Esophagus squamous epithelium (tissue), 5 donors: ENCODE data around the gene SLFN13. TPM values are rescaled to one million over a fixed set of nuclear protein-coding genes. Genes with fewer than 3 reads are reported as not detected.
A peak's percentile ranks its signal among the peaks of the same experiment; 100 is the strongest.

Experiments
- DNase-seq: peaks from one replicate; lab custom pipeline; 2025; lab: John Stamatoyannopoulos, UW
- H3K27ac ChIP-seq, 4 donors: fragments of 200-600 bp; sonication (generic); one replicate each; pipeline ENCODE4 v1.5.1; 2016 to 2019; ENCODE audit warnings: mild to moderate bottlenecking in 1 of 4
- H3K27me3 ChIP-seq, 4 donors: fragments of 200-600 bp; sonication (generic); 1 replicate in 3 of 4; 2 replicates in 1 of 4; pipeline versions ENCODE4 v1.5.1 to v1.6.0; 2017 to 2021; ENCODE audit warnings: antibody characterized with exemption in 1 of 4
- H3K36me3 ChIP-seq, 3 donors: fragments of 200-600 bp; sonication (generic); one replicate each; pipeline ENCODE4 v1.5.1; 2016 to 2019
- H3K4me1 ChIP-seq, 3 donors: fragments of 200-600 bp; sonication (generic); one replicate each; pipeline ENCODE4 v1.5.1; 2017 to 2019
- H3K4me3 ChIP-seq, 4 donors: fragments of 200-600 bp; sonication (generic); 1 replicate in 3 of 4; 2 replicates in 1 of 4; pipeline ENCODE4 v1.5.1; 2016 to 2019; ENCODE audit warnings: mild to moderate bottlenecking in 2 of 4, moderate library complexity in 1 of 4
- H3K9me3 ChIP-seq, 3 donors: fragments of 200-600 bp; sonication (generic); one replicate each; pipeline ENCODE4 v1.5.1; 2016 to 2019
- POLR2A ChIP-seq, 4 donors: fragments of 450-650 bp; IDR thresholded peaks; one replicate each; pipeline ENCODE4 v1.6.1; 2017; ENCODE audit warnings: antibody characterized with exemption in 4 of 4, mild to moderate bottlenecking in 4 of 4, moderate library complexity in 3 of 4
- WGBS, 2 donors: methylation state at CpG; one replicate each; pipeline ENCODE4 v1.1.5; 2018; 5-methylcytosine and 5-hydroxymethylcytosine counted together
- intact Hi-C: fragments of 100-400 bp; cut with DNase I; formaldehyde crosslinking; loops from one replicate; pipeline ENCODE4 v1.15.0; 2022
- total RNA-seq, 4 donors: library from RNA; depleted of rRNA; stranded (reverse); fragments of >200 nt; gene quantifications; one replicate each; pipeline ENCODE4 v1.1.0, GENCODE V29; 2016
- TF ChIP-seq, protein P1 (sequence below), 6 experiments: fragments of 450-650 bp in 4 of 6; fragments of 200-600 bp in 2 of 6; sonication (generic) in 2 of 6; IDR thresholded peaks; one replicate each; pipeline ENCODE4 v1.5.1; 2016 to 2019; ENCODE audit warnings: antibody characterized with exemption in 6 of 6, mild to moderate bottlenecking in 4 of 6, moderate library complexity in 4 of 6
- donor health status: DM: yes; HTN: yes; CAD: no.

The SLFN13 gene
- 1 to 10 TPM; 2.7 to 7.6 (median 5.8) TPM for total RNA-seq

DNA sequence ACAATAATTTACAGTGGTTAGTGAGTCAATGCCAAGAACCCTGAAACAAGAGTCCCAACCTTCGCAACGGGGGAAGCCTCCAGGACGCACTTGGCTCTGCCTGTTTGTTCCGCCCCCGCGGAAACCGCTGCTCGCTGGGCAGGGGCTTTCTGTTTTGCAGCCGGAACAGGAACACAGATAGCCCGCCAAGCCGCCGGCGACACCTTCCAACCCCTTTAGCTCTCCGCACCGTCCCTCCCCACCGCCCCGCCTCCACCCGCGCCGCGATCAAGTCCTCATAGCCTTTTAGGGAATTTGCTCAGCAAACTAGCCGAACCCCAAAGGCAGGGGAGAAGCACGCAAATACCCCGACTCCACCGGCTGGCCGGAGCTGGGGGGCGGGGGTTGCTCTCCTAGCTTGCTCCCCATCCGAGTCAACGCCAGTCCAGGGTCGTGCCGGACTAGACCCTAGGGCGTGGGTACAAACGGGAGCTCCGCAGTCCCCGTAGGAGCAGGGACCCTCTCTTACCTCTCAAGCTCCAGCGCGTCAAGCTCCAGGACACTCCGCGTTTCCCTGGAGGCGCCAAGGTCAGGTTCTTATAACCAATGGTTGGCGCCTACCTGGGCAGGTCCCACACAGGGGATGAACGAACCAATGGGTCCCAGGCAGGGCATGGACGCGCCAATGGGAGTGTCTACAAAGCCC is at the start of gene SLFN13:
TSS of gene SLFN13 (minus strand) at position 553 of the 685 bp plus-strand sequence. CDS start 3,086 bp downstream, outside the sequence.
- Histone ChIP-seq H3K9me3 (no peaks in the 10 kb centered on the region), H3K4me3 (peak within 1 kb of the TSS; percentile 51 to 82 (median 62)), H3K4me1 (peaks cover 0 to 26% (median 5%) of the 10 kb centered on the region in 3 donors), H3K36me3 (no peaks in the 10 kb centered on the region), H3K27me3 (peaks cover 0 to 52% (median 0%) of the 10 kb centered on the region in 4 donors), H3K27ac (peak within 1 kb of the TSS; percentile 74 to 83 (median 78))
- DNase-seq, result peak; percentile 41
- TF ChIP-seq, protein P1, sequence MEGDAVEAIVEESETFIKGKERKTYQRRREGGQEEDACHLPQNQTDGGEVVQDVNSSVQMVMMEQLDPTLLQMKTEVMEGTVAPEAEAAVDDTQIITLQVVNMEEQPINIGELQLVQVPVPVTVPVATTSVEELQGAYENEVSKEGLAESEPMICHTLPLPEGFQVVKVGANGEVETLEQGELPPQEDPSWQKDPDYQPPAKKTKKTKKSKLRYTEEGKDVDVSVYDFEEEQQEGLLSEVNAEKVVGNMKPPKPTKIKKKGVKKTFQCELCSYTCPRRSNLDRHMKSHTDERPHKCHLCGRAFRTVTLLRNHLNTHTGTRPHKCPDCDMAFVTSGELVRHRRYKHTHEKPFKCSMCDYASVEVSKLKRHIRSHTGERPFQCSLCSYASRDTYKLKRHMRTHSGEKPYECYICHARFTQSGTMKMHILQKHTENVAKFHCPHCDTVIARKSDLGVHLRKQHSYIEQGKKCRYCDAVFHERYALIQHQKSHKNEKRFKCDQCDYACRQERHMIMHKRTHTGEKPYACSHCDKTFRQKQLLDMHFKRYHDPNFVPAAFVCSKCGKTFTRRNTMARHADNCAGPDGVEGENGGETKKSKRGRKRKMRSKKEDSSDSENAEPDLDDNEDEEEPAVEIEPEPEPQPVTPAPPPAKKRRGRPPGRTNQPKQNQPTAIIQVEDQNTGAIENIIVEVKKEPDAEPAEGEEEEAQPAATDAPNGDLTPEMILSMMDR (IDR thresholded peaks at IDR 0.05), result no peak
- peak in 1 of 4 donors; percentile 33 for TF ChIP-seq POLR2A (IDR thresholded peaks at IDR 0.05)
- intact Hi-C loops, result no loop called here
- 0 to 2% methylated on average over 3 to 16 of the region's 44 CpGs for WGBS, 2 donors

DNA sequence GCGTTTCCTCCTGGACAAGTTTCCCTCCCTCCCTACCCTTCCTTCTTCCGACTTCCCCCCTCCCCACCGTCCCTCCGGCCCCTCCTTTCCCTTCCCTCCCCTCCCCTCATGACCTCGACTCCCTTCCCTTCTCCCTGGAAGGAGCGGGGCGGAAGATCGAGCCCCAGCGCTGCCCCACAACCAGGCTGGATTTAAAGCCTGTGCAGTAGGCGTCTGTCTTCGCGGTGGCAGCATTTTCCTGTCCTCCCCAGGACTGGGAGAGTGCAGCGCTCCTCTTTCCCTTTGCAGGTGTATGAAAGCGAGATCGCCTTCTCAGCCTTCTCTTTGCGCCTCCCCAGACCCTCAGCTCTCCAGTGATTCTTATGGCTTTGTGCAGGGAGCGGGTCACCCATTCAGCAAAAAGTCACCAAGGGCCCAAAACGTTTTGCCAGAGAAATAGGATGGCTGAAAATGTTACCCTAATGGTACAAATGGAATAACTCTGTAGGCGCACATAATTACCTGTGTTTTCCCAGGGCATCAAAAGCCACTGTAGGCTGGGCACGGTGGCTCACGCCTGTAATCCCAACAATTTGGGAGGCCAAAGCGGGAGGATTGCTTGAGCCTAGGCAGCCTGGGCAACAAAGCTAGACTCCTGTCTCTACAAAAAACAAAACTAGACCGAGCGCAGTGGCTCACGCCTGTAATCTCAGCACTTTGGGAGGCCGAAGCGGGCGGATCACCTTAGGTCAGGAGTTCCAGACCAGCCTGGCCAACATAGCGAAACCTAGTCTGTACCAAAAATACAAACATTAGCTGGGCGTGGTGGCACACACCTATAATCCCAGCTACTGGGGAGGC is 48.1 kb upstream of the SLFN13 start:
- DNase-seq, result no peak
- WGBS, 2 donors, result 33 to 49% methylated on average over 19 to 25 of the region's 30 CpGs
- Histone ChIP-seq H3K36me3 (no peaks in the 10 kb centered on the region), H3K27me3 (peaks cover 0 to 99% (median 24%) of the 10 kb centered on the region in 4 donors), H3K4me3 (peak overlapping the region in 1 of 4 donors; percentile 21), H3K9me3 (no peaks in the 10 kb centered on the region), H3K4me1 (peaks cover 0 to 24% (median 0%) of the 10 kb centered on the region in 3 donors), H3K27ac (no peak overlapping the region)
- TF ChIP-seq, protein P1 (IDR thresholded peaks at IDR 0.05), result no peak
- intact Hi-C loops, result no loop called here

DNA sequence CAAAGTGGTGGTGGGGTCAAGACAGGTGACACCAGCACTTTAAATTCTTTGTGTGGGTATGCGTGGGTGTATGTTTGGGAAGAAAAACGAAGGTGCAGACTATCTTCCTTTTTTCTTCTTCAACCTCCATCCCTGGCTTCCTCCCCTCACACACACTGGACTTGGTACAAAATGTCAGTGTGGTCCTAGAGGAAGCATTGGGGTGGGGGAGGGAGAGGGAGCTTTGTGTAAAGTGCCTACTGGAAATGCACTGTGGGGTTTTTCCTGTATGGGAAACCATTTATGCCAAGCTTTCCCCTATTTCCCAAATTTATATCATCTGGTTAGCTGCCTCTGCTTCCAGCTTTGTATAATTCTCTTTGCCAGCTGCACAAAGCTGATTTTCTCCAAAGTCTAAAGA is 44.5 kb upstream of the SLFN13 start:
- H3K9me3 ChIP-seq, result no peaks in the 10 kb centered on the region
- H3K27me3 ChIP-seq, result peaks cover 0 to 100% (median 36%) of the 10 kb centered on the region in 4 donors
- H3K36me3 ChIP-seq, result no peaks in the 10 kb centered on the region
- no peak overlapping the region for H3K27ac ChIP-seq
- H3K4me3 ChIP-seq, result no peak overlapping the region
- DNase-seq, result no peak
- intact Hi-C loops, result no loop called here
- WGBS, 2 donors, result 3 to 33% methylated on average over 2 of the region's 2 CpGs
- TF ChIP-seq POLR2A (IDR thresholded peaks at IDR 0.05), result no peak
- TF ChIP-seq, protein P1 (IDR thresholded peaks at IDR 0.05), result no peak
- H3K4me1 ChIP-seq, result peaks cover 0 to 31% (median 0%) of the 10 kb centered on the region in 3 donors

DNA sequence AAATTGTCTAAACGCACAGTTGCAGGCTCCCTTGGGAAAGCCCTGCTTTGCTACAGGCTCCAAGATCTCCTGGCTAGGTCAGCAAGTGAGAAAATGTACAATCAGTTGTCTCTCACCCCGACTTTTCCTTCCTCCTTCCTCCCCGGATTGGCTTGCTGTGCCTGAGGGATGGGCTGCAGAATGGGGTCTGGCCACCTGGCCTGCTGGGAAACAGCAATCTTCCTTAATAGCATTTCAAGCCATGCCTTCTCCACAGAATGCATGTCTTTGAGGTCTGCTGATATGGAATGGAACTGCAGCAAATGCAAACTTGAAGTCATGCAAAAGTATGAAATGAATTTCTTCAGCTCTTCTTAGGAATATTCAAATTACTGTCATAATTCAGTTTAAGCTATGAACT is 42.9 kb upstream of the SLFN13 start:
- peaks cover 0 to 100% (median 26%) of the 10 kb centered on the region in 4 donors for H3K27me3 ChIP-seq
- H3K4me3 ChIP-seq, result no peak overlapping the region
- intact Hi-C loops, result no loop called here
- no peaks in the 10 kb centered on the region for H3K9me3 ChIP-seq
- no peak overlapping the region for H3K27ac ChIP-seq
- no peak for DNase-seq
- 20 to 31% methylated on average over 3 of the region's 3 CpGs for WGBS, 2 donors
- no peaks in the 10 kb centered on the region for H3K36me3 ChIP-seq
- H3K4me1 ChIP-seq, result peaks cover 5 to 36% (median 5%) of the 10 kb centered on the region in 3 donors
- no peak for TF ChIP-seq POLR2A (IDR thresholded peaks at IDR 0.05)
- TF ChIP-seq, protein P1 (IDR thresholded peaks at IDR 0.05), result no peak
